Osteocyte (in vitro differentiated cells): Measurements from ENCODE around the gene PRRT1. TPM values are rescaled to one million over a fixed set of nuclear protein-coding genes. Genes with fewer than 3 reads are reported as not detected.
A peak's percentile ranks its signal among the peaks of the same experiment; 100 is the strongest.

ENCODE experiments used
- DNase-seq: peaks from one replicate; pipeline ENCODE4 v3.0.0; 2021; ENCODE audit warnings: mixed read lengths; ENCODE audit not compliant: unreplicated experiment; ENCODE audit errors: extremely low spot score
- H3K27ac Mint-ChIP-seq: one replicate; pipeline ENCODE4 v1.8.0; 2021; ENCODE audit warnings: mild to moderate bottlenecking, mixed read lengths; ENCODE audit not compliant: unreplicated experiment
- H3K27me3 Mint-ChIP-seq: one replicate; pipeline ENCODE4 v1.8.0; 2021; ENCODE audit warnings: mixed read lengths; ENCODE audit not compliant: unreplicated experiment
- H3K36me3 Mint-ChIP-seq: one replicate; pipeline ENCODE4 v1.8.0; 2021; ENCODE audit warnings: mixed read lengths; ENCODE audit not compliant: unreplicated experiment
- H3K4me1 Mint-ChIP-seq: one replicate; pipeline ENCODE4 v1.8.0; 2021; ENCODE audit warnings: mixed read lengths; ENCODE audit not compliant: unreplicated experiment
- H3K4me3 Mint-ChIP-seq: one replicate; pipeline ENCODE4 v1.8.0; 2021; ENCODE audit warnings: mild to moderate bottlenecking, moderate library complexity, mixed read lengths; ENCODE audit not compliant: unreplicated experiment
- H3K9me3 Mint-ChIP-seq: one replicate; pipeline ENCODE4 v1.8.0; 2021; ENCODE audit warnings: mixed read lengths; ENCODE audit not compliant: unreplicated experiment
- CTCF ChIP-seq: fragments of 200-600 bp; sonication (generic); IDR thresholded peaks from 2 replicates; pipeline ENCODE4 v1.5.0; 2021; ENCODE audit warnings: antibody characterized with exemption, mild to moderate bottlenecking, moderate library complexity
- total RNA-seq: library from RNA; stranded (reverse); gene quantifications from 2 replicates; pipeline ENCODE4 v1.2.1, GENCODE V29; 2021

PRRT1 gene
- total RNA-seq, 1 donor from 2014 or later = 2.1 TPM

GRCh38 chr6:32175711-32176475, 24.2 kb upstream of the PRRT1 start, which contains the start of gene AGPAT1:
Gene AGPAT1, minus strand, starts transcription at chr6:32176084. Its CDS starts 4,588 bp downstream, at chr6:32171496.
- no peak for TF ChIP-seq CTCF
- Mint-ChIP-seq H3K4me3 (peak within 1 kb of the TSS; percentile 90), H3K36me3 (peaks cover 15% of the 10 kb centered on the region), H3K9me3 (no peaks in the 10 kb centered on the region), H3K27me3 (no peaks in the 10 kb centered on the region), H3K27ac (peak within 1 kb of the TSS; percentile 100), H3K4me1 (peaks cover 52% of the 10 kb centered on the region)
- DNase-seq = peak; percentile 98

GRCh38 chr6:32175322-32175710, 23.6 kb upstream of the PRRT1 start:
- H3K4me3 Mint-ChIP-seq = peak overlapping the region; percentile 90
- H3K27me3 Mint-ChIP-seq = no peaks in the 10 kb centered on the region
- DNase-seq = no peak
- no peaks in the 10 kb centered on the region for H3K9me3 Mint-ChIP-seq
- H3K36me3 Mint-ChIP-seq = peaks cover 16% of the 10 kb centered on the region
- no peak for TF ChIP-seq CTCF
- H3K27ac Mint-ChIP-seq = peak overlapping the region; percentile 80
- H3K4me1 Mint-ChIP-seq = peaks cover 52% of the 10 kb centered on the region

- no peak for TF ChIP-seq CTCF
- Mint-ChIP-seq H3K27me3 (no peaks in the 10 kb centered on the region), H3K9me3 (no peaks in the 10 kb centered on the region), H3K36me3 (peaks cover 22% of the 10 kb centered on the region), H3K4me3 (peak overlapping the region; percentile 90), H3K27ac (no peak overlapping the region), H3K4me1 (peaks cover 43% of the 10 kb centered on the region)
- DNase-seq = no peak
Observed at GRCh38 chr6:32174416-32174815, 22.7 kb upstream of the PRRT1 start.

GRCh38 chr6:32173051-32173727, 21.4 kb upstream of the PRRT1 start:
- Mint-ChIP-seq H3K4me1 (peaks cover 35% of the 10 kb centered on the region), H3K9me3 (no peaks in the 10 kb centered on the region), H3K27ac (peak overlapping the region; percentile 0), H3K36me3 (peaks cover 25% of the 10 kb centered on the region), H3K27me3 (no peaks in the 10 kb centered on the region), H3K4me3 (no peak overlapping the region)
- TF ChIP-seq CTCF = no peak
- DNase-seq = no peak

GRCh38 chr6:32171234-32171633, 19.5 kb upstream of the PRRT1 start:
- no peak overlapping the region for H3K4me3 Mint-ChIP-seq
- no peaks in the 10 kb centered on the region for H3K9me3 Mint-ChIP-seq
- DNase-seq = no peak
- H3K36me3 Mint-ChIP-seq = peaks cover 36% of the 10 kb centered on the region
- peaks cover 26% of the 10 kb centered on the region for H3K4me1 Mint-ChIP-seq
- H3K27me3 Mint-ChIP-seq = no peaks in the 10 kb centered on the region
- TF ChIP-seq CTCF = no peak
- H3K27ac Mint-ChIP-seq = no peak overlapping the region
